ENCODE data around the gene CES2. TPM values are rescaled to one million over a fixed set of nuclear protein-coding genes. Genes with fewer than 3 reads are reported as not detected.

CES2 gene
- total and polyA plus RNA-seq, 9 of the 15 experiments (the other 6 are each of a cell fraction or from before 2014, with no cell fraction given) = 2.2 to 37.9 (median 24.4) TPM

DNA sequence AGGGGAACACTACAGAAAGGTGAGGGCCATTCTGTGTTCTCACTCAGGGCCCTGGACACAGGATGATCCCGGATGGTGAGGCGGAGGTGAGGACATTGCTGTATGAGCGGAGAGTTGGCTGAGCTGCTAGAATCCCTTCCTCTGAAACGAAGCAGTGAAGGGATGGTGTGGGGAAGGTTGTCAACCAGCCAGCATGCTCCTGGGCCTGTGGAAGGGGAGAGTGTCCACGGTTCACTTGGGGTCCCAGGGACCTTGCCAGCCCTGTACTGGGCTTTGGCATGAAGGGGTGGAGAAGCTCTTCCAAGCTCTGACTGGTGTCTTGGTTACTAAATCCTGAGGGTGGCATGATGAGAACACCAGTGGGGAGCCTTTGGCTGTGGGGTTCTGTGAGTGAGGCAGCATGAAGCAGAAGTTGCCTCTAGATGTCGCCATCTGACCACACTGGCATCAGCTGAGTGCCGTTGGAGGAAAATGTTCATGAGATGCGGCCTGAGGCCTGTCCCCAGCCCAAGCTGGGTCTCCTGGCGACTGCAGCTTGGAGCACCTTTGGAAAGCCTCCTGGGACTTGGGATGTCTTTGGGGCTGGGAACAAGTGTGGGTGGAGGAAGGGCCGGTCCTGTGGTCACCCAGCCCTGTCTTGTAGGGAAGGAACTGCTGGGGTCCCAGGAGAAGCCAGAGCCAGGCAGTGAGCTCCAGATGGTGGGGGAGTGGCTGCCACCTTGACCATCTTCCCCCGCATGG lies 40.2 kb upstream of the CES2 start (continued):
- TF ChIP-seq, protein P1, sequence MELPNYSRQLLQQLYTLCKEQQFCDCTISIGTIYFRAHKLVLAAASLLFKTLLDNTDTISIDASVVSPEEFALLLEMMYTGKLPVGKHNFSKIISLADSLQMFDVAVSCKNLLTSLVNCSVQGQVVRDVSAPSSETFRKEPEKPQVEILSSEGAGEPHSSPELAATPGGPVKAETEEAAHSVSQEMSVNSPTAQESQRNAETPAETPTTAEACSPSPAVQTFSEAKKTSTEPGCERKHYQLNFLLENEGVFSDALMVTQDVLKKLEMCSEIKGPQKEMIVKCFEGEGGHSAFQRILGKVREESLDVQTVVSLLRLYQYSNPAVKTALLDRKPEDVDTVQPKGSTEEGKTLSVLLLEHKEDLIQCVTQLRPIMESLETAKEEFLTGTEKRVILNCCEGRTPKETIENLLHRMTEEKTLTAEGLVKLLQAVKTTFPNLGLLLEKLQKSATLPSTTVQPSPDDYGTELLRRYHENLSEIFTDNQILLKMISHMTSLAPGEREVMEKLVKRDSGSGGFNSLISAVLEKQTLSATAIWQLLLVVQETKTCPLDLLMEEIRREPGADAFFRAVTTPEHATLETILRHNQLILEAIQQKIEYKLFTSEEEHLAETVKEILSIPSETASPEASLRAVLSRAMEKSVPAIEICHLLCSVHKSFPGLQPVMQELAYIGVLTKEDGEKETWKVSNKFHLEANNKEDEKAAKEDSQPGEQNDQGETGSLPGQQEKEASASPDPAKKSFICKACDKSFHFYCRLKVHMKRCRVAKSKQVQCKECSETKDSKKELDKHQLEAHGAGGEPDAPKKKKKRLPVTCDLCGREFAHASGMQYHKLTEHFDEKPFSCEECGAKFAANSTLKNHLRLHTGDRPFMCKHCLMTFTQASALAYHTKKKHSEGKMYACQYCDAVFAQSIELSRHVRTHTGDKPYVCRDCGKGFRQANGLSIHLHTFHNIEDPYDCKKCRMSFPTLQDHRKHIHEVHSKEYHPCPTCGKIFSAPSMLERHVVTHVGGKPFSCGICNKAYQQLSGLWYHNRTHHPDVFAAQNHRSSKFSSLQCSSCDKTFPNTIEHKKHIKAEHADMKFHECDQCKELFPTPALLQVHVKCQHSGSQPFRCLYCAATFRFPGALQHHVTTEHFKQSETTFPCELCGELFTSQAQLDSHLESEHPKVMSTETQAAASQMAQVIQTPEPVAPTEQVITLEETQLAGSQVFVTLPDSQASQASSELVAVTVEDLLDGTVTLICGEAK (IDR thresholded peaks at IDR 0.05) = no peak
- TF ChIP-seq, protein P1 (CRISPR knock-in tag; IDR thresholded peaks at IDR 0.05) = no peak
- TF ChIP-seq ZFP30 (CRISPR knock-in tag; IDR thresholded peaks at IDR 0.05; ENCODE audit: borderline replicate concordance) = no peak
- TF ChIP-seq MAZ (CRISPR knock-in tag; conservative IDR thresholded peaks at IDR 0.05 in 1 of 2, IDR thresholded peaks at IDR 0.05 in 1 of 2) = peak; percentile 45 to 51; a peak in 1 of 4 replicates
- 0 out of 2 replicates have a peak, but pooled peaks have one; percentile 16 for TF ChIP-seq HCFC1 (IDR thresholded peaks at IDR 0.05; ENCODE audit: low read depth, low read length)
- no peak for TF ChIP-seq CBX3 (IDR thresholded peaks at IDR 0.05; ENCODE audit: borderline replicate concordance in 1 of 2, low read length in 2 of 2)
- TF ChIP-seq SLC30A9 (CRISPR knock-in tag; IDR thresholded peaks at IDR 0.05) = no peak
- TF ChIP-seq ZNF384 (IDR thresholded peaks at IDR 0.05; ENCODE audit: low read depth, low read length) = 0 out of 2 replicates have a peak, but pooled peaks have one; percentile 15
- TF ChIP-seq SP2 (IDR thresholded peaks at IDR 0.05; ENCODE audit: extremely low read depth, low read depth, low read length, poor library complexity, severe bottlenecking) = no peak
- peak; percentile 81; the same call in 1 of the 2 replicates for TF ChIP-seq RB1 (IDR thresholded peaks at IDR 0.05; ENCODE audit: low read depth)
- TF ChIP-seq TCF7 (IDR thresholded peaks at IDR 0.05; ENCODE audit: borderline replicate concordance) = peak; percentile 52; the same call in 1 of the 2 replicates
- no peak for TF ChIP-seq NR2F6 (CRISPR knock-in tag; IDR thresholded peaks at IDR 0.05)
- TF ChIP-seq FOXM1 (IDR thresholded peaks at IDR 0.05; ENCODE audit: low read depth) = no peak
- no peak for TF ChIP-seq FOXM1 (CRISPR knock-in tag; IDR thresholded peaks at IDR 0.05; ENCODE audit: low read depth)
- no peak for TF ChIP-seq ARHGAP35 (IDR thresholded peaks at IDR 0.05; ENCODE audit: partially characterized antibody)
- TF ChIP-seq RFX5 (IDR thresholded peaks at IDR 0.05; ENCODE audit: low read depth, low read length) = no peak
- TF ChIP-seq, protein P2, sequence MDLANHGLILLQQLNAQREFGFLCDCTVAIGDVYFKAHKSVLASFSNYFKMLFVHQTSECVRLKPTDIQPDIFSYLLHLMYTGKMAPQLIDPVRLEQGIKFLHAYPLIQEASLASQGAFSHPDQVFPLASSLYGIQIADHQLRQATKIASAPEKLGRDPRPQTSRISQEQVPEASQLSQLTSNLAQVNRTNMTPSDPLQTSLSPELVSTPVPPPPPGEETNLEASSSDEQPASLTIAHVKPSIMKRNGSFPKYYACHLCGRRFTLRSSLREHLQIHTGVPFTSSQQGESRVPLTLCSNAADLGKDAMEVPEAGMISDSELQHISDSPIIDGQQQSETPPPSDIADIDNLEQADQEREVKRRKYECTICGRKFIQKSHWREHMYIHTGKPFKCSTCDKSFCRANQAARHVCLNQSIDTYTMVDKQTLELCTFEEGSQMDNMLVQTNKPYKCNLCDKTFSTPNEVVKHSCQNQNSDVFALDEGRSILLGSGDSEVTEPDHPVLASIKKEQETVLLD (IDR thresholded peaks at IDR 0.05) = 0 out of 2 replicates have a peak, but pooled peaks have one; percentile 37
- peak; percentile 38; the same call in 1 of the 2 replicates for TF ChIP-seq XRCC5 (IDR thresholded peaks at IDR 0.05; ENCODE audit: low read depth, low read length)
- no peak for TF ChIP-seq MBD2 (IDR thresholded peaks at IDR 0.05; ENCODE audit: borderline replicate concordance, low read depth)
